Measurements from ENCODE around the gene ZBTB43. TPM values are rescaled to one million over a fixed set of nuclear protein-coding genes. Genes with fewer than 3 reads are reported as not detected.

ZBTB43 gene
- total RNA-seq, 2 donors from 2014 or later: 17.4 to 24.2 TPM

DNA sequence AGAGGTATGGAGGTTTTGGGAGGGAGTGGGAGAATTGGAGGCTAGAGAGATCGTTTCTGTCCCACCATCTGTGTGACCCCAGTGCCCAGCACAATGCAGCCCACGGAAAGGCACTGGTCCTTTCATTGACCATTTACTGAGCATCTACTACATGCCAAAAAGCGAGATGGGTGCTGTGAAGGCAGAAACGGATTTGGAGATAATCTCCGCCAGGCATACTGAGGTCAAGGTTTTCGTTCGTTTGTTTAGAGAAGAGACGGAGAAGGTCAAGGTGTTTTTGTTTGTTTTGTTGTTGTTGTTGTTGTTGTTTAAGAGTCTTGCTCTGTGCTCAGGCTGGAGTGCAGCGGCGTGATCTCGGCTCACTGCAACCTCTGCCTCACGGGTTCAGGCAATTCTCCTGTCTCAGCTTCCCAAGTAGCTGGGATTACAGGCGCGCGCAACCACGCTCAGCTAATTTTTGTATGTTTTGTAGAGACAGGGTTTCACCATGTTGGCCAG lies 593 bp upstream of the ZBTB43 start:
- no peaks in the 10 kb centered on the region for H3K36me3 Mint-ChIP-seq (ENCODE audit: low read depth)
- peak overlapping the region; percentile 94 for H3K27ac Mint-ChIP-seq
- peaks cover 5% of the 10 kb centered on the region for H3K9me3 Mint-ChIP-seq
- Histone ChIP-seq H3K9ac (ENCODE audit: extremely low read depth, low read length, poor library complexity, severe bottlenecking) (no peak overlapping the region), H3K4me1 (ENCODE audit: control insufficient read depth, insufficient read depth, low read length) (peaks cover 4% of the 10 kb centered on the region), H3K27me3 (ENCODE audit: control insufficient read depth, insufficient read depth, low read length, poor library complexity, severe bottlenecking) (peaks cover 9% of the 10 kb centered on the region), H3K9me3 (ENCODE audit: control insufficient read depth, low read length) (no peaks in the 10 kb centered on the region), H3K4me3 (ENCODE audit: low read length) (peak overlapping the region; percentile 94), H3K36me3 (ENCODE audit: control insufficient read depth, insufficient read depth, low read length) (peaks cover 19% of the 10 kb centered on the region), H3K27ac (ENCODE audit: low read depth, low read length) (no peak overlapping the region)
- DNase-seq: no peak
- TF ChIP-seq, protein P1, sequence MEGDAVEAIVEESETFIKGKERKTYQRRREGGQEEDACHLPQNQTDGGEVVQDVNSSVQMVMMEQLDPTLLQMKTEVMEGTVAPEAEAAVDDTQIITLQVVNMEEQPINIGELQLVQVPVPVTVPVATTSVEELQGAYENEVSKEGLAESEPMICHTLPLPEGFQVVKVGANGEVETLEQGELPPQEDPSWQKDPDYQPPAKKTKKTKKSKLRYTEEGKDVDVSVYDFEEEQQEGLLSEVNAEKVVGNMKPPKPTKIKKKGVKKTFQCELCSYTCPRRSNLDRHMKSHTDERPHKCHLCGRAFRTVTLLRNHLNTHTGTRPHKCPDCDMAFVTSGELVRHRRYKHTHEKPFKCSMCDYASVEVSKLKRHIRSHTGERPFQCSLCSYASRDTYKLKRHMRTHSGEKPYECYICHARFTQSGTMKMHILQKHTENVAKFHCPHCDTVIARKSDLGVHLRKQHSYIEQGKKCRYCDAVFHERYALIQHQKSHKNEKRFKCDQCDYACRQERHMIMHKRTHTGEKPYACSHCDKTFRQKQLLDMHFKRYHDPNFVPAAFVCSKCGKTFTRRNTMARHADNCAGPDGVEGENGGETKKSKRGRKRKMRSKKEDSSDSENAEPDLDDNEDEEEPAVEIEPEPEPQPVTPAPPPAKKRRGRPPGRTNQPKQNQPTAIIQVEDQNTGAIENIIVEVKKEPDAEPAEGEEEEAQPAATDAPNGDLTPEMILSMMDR (conservative IDR thresholded peaks at IDR 0.05): no peak
- H3K4me1 Mint-ChIP-seq: peaks cover 13% of the 10 kb centered on the region
- 87 to 92% methylated on average over 16 of the region's 16 CpGs for WGBS, 2 experiments (ENCODE audit: insufficient coverage in 1 of 2, insufficient read length in 1 of 2)
- H3K27me3 Mint-ChIP-seq (ENCODE audit: insufficient read depth): peaks cover 15% of the 10 kb centered on the region
- H3K4me3 Mint-ChIP-seq: peak overlapping the region; percentile 91

DNA sequence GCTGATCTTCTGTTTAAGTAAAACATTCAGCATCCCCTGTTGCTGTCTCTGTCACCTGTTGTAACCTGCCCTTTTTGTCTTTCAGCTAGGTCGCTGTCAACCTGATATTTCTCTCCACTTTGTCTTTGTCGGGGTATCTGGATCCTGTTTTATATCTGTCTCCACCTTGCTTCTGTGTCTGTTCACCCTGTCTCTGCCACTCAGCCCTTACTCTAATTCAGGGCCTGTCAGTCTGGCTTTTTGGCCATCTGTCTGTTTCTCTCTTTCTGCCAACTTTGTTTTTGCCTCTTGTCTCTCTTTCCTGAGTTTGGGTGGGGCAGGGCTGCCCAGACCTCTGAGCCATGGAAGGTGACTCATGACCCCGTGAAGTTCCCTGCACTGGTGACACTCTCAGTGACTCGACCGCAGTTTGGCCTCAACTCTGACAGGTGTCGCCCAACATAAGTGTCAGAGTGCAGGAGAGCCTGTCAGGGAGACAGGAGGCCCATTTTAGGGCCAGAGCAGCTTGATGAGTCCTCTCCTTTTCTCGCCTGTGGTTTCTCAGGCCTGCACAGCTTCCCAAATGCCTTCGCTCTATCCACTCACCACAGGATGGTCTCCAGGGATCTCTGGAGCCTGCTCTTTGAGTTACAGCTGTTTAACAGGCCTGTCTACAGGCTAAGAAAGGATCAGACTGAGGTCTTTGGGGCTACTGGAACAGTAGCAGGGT lies 868 bp downstream of the ZBTB43 start:
- WGBS, 2 experiments (ENCODE audit: insufficient coverage in 1 of 2, insufficient read length in 1 of 2): 46 to 50% methylated on average over 6 to 8 of the region's 8 CpGs
- H3K36me3 Mint-ChIP-seq (ENCODE audit: low read depth): peaks cover 2% of the 10 kb centered on the region
- DNase-seq: peak; percentile 59
- Histone ChIP-seq H3K36me3 (ENCODE audit: control insufficient read depth, insufficient read depth, low read length) (peaks cover 23% of the 10 kb centered on the region), H3K9me3 (ENCODE audit: control insufficient read depth, low read length) (no peaks in the 10 kb centered on the region), H3K4me3 (ENCODE audit: low read length) (peak overlapping the region; percentile 94), H3K4me1 (ENCODE audit: control insufficient read depth, insufficient read depth, low read length) (peaks cover 4% of the 10 kb centered on the region), H3K27ac (ENCODE audit: low read depth, low read length) (no peak overlapping the region), H3K9ac (ENCODE audit: extremely low read depth, low read length, poor library complexity, severe bottlenecking) (peak overlapping the region; percentile 57), H3K27me3 (ENCODE audit: control insufficient read depth, insufficient read depth, low read length, poor library complexity, severe bottlenecking) (peaks cover 9% of the 10 kb centered on the region)
- peaks cover 5% of the 10 kb centered on the region for H3K9me3 Mint-ChIP-seq
- H3K27ac Mint-ChIP-seq: peak overlapping the region; percentile 85
- TF ChIP-seq, protein P1 (conservative IDR thresholded peaks at IDR 0.05): no peak
- H3K4me1 Mint-ChIP-seq: peaks cover 13% of the 10 kb centered on the region
- peaks cover 13% of the 10 kb centered on the region for H3K27me3 Mint-ChIP-seq (ENCODE audit: insufficient read depth)
- H3K4me3 Mint-ChIP-seq: peak overlapping the region; percentile 91

DNA sequence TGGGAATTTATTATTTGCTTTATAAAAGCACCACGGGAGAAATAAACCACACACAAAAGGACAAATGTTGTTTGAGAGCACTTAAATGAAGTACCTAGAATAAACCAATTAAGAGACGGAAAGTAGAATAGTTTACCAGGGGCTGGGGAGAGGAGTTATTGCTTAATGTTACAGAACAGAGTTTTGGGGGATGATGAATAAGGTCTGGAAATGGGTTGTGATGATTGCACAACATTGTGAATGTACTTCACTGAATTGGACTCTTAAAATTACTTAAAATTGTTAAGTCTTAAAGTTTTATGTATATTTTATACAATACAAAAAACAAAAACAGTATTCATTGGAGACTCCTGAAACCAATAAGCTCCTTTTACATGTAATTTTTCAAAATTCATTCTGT lies 1.5 kb downstream of the ZBTB43 start:
- peaks cover 13% of the 10 kb centered on the region for H3K27me3 Mint-ChIP-seq (ENCODE audit: insufficient read depth)
- Histone ChIP-seq H3K27me3 (ENCODE audit: control insufficient read depth, insufficient read depth, low read length, poor library complexity, severe bottlenecking) (peaks cover 9% of the 10 kb centered on the region), H3K9ac (ENCODE audit: extremely low read depth, low read length, poor library complexity, severe bottlenecking) (no peak overlapping the region), H3K27ac (ENCODE audit: low read depth, low read length) (no peak overlapping the region), H3K4me1 (ENCODE audit: control insufficient read depth, insufficient read depth, low read length) (peaks cover 4% of the 10 kb centered on the region), H3K9me3 (ENCODE audit: control insufficient read depth, low read length) (no peaks in the 10 kb centered on the region), H3K4me3 (ENCODE audit: low read length) (peak overlapping the region; percentile 94), H3K36me3 (ENCODE audit: control insufficient read depth, insufficient read depth, low read length) (peaks cover 26% of the 10 kb centered on the region)
- 84 to 100% methylated on average over 1 to 2 of the region's 2 CpGs for WGBS, 2 experiments (ENCODE audit: insufficient coverage in 1 of 2, insufficient read length in 1 of 2)
- H3K4me3 Mint-ChIP-seq: peak overlapping the region; percentile 91
- TF ChIP-seq, protein P1 (conservative IDR thresholded peaks at IDR 0.05): no peak
- peaks cover 5% of the 10 kb centered on the region for H3K9me3 Mint-ChIP-seq
- H3K4me1 Mint-ChIP-seq: peaks cover 13% of the 10 kb centered on the region
- H3K27ac Mint-ChIP-seq: no peak overlapping the region
- H3K36me3 Mint-ChIP-seq (ENCODE audit: low read depth): peaks cover 4% of the 10 kb centered on the region
- DNase-seq: no peak

Measured in endodermal cell (in vitro differentiated cells).